HepG2 (cell line): ENCODE results near the gene FAM118A. TPM values are rescaled to one million over a fixed set of nuclear protein-coding genes. Genes with fewer than 3 reads are reported as not detected.

Experiments
- CC2D1A ChIP-seq: sonication (generic); formaldehyde crosslinking; IDR thresholded peaks from 2 replicates; pipeline ENCODE4 v1.8.1; 2023; ENCODE audit warnings: mild to moderate bottlenecking, missing genetic modification reagents
- ELF1 ChIP-seq: sonication (generic); formaldehyde crosslinking; IDR thresholded peaks from 2 replicates; pipeline ENCODE4 v1.4.0; 2020; ENCODE audit warnings: missing genetic modification reagents
- MIER3 ChIP-seq: IDR thresholded peaks from 2 replicates; pipeline ENCODE4 v1.6.1; 2016; ENCODE audit warnings: missing compliant biosample characterization, borderline replicate concordance
- PHF5A ChIP-seq: IDR thresholded peaks from one replicate; pipeline ENCODE4 v1.6.1; 2018; ENCODE audit warnings: low read depth, missing genetic modification reagents; ENCODE audit not compliant: unreplicated experiment
- POLR2A ChIP-seq, 2 experiments: IDR thresholded peaks; 2 replicates each; pipeline ENCODE4 v1.6.1; 2011; ENCODE audit warnings: low read depth in 2 of 2, low read length in 2 of 2, mild to moderate bottlenecking in 1 of 2, moderate library complexity in 1 of 2; ENCODE audit not compliant: insufficient read depth in 1 of 2
- RXRA ChIP-seq: sonication (generic); formaldehyde crosslinking; IDR thresholded peaks from 2 replicates; pipeline ENCODE4 v1.5.1; 2020; ENCODE audit warnings: missing genetic modification reagents
- TBP ChIP-seq: sonication (generic); formaldehyde crosslinking; IDR thresholded peaks from 2 replicates; pipeline ENCODE4 v1.5.0; 2020; ENCODE audit warnings: missing genetic modification reagents
- TBX2 ChIP-seq: sonication (generic); formaldehyde crosslinking; IDR thresholded peaks from 2 replicates; pipeline ENCODE4 v1.5.0; 2020; ENCODE audit warnings: missing genetic modification reagents, mild to moderate bottlenecking, borderline replicate concordance
- ZBTB20 ChIP-seq: sonication (generic); formaldehyde crosslinking; IDR thresholded peaks from 2 replicates; pipeline ENCODE4 v1.8.1; 2023; ENCODE audit warnings: missing genetic modification reagents, low read depth, mild to moderate bottlenecking, borderline replicate concordance
- ZC3H4 ChIP-seq: sonication (generic); formaldehyde crosslinking; IDR thresholded peaks from 2 replicates; pipeline ENCODE4 v1.4.0; 2020; ENCODE audit warnings: missing genetic modification reagents, borderline replicate concordance
- ZFX ChIP-seq: sonication (generic); formaldehyde crosslinking; IDR thresholded peaks from 2 replicates; pipeline ENCODE4 v1.4.0; 2020; ENCODE audit warnings: mild to moderate bottlenecking, low read depth, missing genetic modification reagents, moderate library complexity
- ZMYM3 ChIP-seq: sonication (generic); formaldehyde crosslinking; IDR thresholded peaks from 2 replicates; pipeline ENCODE4 v1.5.1; 2020; ENCODE audit warnings: mild to moderate bottlenecking, missing genetic modification reagents
- ZNF180 ChIP-seq: sonication (generic); formaldehyde crosslinking; IDR thresholded peaks from 2 replicates; pipeline ENCODE4 v1.4.0; 2020; ENCODE audit warnings: low read depth, missing genetic modification reagents, borderline replicate concordance
- ZNF563 ChIP-seq: sonication (generic); formaldehyde crosslinking; IDR thresholded peaks from 2 replicates; pipeline ENCODE4 v1.8.0; 2022; ENCODE audit warnings: mild to moderate bottlenecking, moderate library complexity, missing genetic modification reagents
- ZNF780A ChIP-seq: sonication (generic); formaldehyde crosslinking; IDR thresholded peaks from 2 replicates; pipeline ENCODE4 v1.8.0; 2022; ENCODE audit warnings: mild to moderate bottlenecking, missing genetic modification reagents, moderate library complexity
- polyA plus RNA-seq, 8 experiments: library from polyadenylated mRNA; depleted of rRNA in 3 of 8; stranded (reverse) in 7 of 8; unstranded in 1 of 8; fragments of >200 nt; fragmentation: Illumina TruSeq in 4 of 8; extraction: Trizol in 4 of 8; gene quantifications; 2 replicates each; pipeline versions ENCODE4 v1.2.1 to v1.2.3, GENCODE V29; 2011 to 2016; ENCODE audit warnings: low read depth in 4 of 8, missing spikeins in 1 of 8, mixed read lengths in 1 of 8; ENCODE audit not compliant: insufficient read depth in 1 of 8
- total RNA-seq, 5 experiments: library from RNA; depleted of rRNA; stranded (reverse); fragments of >200 nt; fragmentation: Illumina TruSeq; extraction: Trizol; gene quantifications; 2 replicates each; pipeline ENCODE4 v1.2.3, GENCODE V29; 2016; ENCODE audit warnings: low read depth in 1 of 5
- TF ChIP-seq, protein P1 (sequence below): sonication (generic); formaldehyde crosslinking; IDR thresholded peaks from 2 replicates; pipeline ENCODE4 v1.5.0; 2020; ENCODE audit warnings: missing genetic modification reagents, mild to moderate bottlenecking, borderline replicate concordance
- TF ChIP-seq, protein P2 (sequence below): sonication (generic); formaldehyde crosslinking; IDR thresholded peaks from 2 replicates; pipeline ENCODE4 v1.4.0; 2020; ENCODE audit warnings: missing genetic modification reagents, borderline replicate concordance
- TF ChIP-seq, protein P3 (sequence below): sonication (generic); formaldehyde crosslinking; IDR thresholded peaks from 2 replicates; pipeline ENCODE4 v1.4.0; 2020; ENCODE audit warnings: missing genetic modification reagents
- TF ChIP-seq, protein P4 (sequence below): sonication (generic); formaldehyde crosslinking; conservative IDR thresholded peaks from 2 replicates; pipeline ENCODE4 v1.8.0; 2022; ENCODE audit warnings: mild to moderate bottlenecking, moderate library complexity, missing genetic modification reagents
- TF ChIP-seq, protein P5 (sequence below): sonication (generic); formaldehyde crosslinking; IDR thresholded peaks from 2 replicates; pipeline ENCODE4 v1.8.0; 2022; ENCODE audit warnings: mild to moderate bottlenecking, missing genetic modification reagents

Gene FAM118A
- total and polyA plus RNA-seq, 2 of the 13 experiments (the other 11 are each of a cell fraction or from before 2014, with no cell fraction given), result 36.7 to 48.2 TPM

DNA sequence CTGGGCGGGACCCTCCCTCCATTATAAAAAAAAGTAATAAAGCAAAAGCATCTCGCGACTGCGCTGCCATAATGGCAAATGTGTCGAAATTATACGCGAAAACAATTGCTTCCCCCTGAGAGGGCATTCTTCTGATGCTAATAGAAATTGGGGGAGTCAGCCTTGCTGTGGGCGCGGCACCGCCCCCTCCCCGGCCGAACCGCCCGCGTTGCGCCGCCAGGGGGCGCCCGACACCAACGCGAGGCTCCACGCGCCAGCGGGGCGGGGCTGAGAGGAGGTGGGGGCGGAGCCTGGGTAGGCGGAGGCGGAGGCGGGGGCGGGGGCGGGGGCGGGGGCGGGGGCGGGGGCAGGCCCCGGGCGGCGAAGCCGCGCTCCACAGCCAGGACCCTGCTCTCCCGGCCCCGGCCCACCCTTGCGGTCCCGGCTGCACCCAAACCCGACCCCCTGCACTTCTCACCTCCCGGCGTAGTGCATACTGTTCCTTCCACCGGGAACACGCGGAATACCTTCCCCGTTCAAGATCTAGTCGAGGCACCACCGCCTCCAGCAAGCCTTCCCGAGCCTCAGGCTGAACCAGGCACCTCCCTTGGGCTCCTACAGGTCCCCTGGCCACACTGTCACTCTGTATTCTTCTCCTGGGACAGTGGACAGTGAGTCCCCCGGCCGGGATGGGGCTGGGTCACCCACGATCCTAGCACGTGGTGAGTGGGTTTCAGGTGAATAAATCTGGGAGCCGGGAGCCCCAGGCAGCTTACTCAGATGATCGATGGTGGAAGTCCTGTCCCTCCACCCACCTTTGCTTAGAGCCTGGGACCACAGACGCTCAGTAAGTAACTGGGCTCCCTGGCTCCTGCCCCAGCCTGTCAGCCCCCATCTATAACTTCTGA, 40.5 kb upstream of the FAM118A start (continued):
- TF ChIP-seq RXRA (CRISPR knock-in tag) (no peak), ZNF180 (CRISPR knock-in tag) (no peak), MIER3 (CRISPR knock-in tag) (0 out of 2 replicates have a peak, but pooled peaks have one; percentile 39), TBP (CRISPR knock-in tag) (no peak), POLR2A (IDR thresholded peaks at IDR 0.05; ENCODE audit: insufficient read depth in 1 of 2, low read depth in 2 of 2, low read length in 2 of 2) (peak; percentile 27 to 80; a peak in 2 of 4 replicates), ZC3H4 (CRISPR knock-in tag) (peak; percentile 57; the same call in 1 of the 2 replicates), ZMYM3 (CRISPR knock-in tag) (peak; percentile 29; the same call in 1 of the 2 replicates), ZFX (CRISPR knock-in tag) (peak; percentile 39; the same call in 1 of the 2 replicates), CC2D1A (CRISPR knock-in tag) (no peak), ZNF780A (no peak), TBX2 (CRISPR knock-in tag) (no peak), ELF1 (CRISPR knock-in tag) (no peak), PHF5A (CRISPR knock-in tag) (no peak), ZNF563 (CRISPR knock-in tag) (no peak), ZBTB20 (CRISPR knock-in tag) (no peak; the same call in 1 of the 2 replicates)
- TF ChIP-seq, protein P1, sequence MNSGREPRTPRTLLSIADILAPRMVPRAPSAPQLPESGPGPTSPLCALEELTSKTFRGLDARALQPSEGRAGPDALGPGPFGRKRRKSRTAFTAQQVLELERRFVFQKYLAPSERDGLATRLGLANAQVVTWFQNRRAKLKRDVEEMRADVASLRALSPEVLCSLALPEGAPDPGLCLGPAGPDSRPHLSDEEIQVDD (CRISPR knock-in tag), result no peak
- TF ChIP-seq, protein P2, sequence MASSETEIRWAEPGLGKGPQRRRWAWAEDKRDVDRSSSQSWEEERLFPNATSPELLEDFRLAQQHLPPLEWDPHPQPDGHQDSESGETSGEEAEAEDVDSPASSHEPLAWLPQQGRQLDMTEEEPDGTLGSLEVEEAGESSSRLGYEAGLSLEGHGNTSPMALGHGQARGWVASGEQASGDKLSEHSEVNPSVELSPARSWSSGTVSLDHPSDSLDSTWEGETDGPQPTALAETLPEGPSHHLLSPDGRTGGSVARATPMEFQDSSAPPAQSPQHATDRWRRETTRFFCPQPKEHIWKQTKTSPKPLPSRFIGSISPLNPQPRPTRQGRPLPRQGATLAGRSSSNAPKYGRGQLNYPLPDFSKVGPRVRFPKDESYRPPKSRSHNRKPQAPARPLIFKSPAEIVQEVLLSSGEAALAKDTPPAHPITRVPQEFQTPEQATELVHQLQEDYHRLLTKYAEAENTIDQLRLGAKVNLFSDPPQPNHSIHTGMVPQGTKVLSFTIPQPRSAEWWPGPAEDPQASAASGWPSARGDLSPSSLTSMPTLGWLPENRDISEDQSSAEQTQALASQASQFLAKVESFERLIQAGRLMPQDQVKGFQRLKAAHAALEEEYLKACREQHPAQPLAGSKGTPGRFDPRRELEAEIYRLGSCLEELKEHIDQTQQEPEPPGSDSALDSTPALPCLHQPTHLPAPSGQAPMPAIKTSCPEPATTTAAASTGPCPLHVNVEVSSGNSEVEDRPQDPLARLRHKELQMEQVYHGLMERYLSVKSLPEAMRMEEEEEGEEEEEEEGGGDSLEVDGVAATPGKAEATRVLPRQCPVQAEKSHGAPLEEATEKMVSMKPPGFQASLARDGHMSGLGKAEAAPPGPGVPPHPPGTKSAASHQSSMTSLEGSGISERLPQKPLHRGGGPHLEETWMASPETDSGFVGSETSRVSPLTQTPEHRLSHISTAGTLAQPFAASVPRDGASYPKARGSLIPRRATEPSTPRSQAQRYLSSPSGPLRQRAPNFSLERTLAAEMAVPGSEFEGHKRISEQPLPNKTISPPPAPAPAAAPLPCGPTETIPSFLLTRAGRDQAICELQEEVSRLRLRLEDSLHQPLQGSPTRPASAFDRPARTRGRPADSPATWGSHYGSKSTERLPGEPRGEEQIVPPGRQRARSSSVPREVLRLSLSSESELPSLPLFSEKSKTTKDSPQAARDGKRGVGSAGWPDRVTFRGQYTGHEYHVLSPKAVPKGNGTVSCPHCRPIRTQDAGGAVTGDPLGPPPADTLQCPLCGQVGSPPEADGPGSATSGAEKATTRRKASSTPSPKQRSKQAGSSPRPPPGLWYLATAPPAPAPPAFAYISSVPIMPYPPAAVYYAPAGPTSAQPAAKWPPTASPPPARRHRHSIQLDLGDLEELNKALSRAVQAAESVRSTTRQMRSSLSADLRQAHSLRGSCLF (CRISPR knock-in tag), result no peak
- TF ChIP-seq, protein P3, sequence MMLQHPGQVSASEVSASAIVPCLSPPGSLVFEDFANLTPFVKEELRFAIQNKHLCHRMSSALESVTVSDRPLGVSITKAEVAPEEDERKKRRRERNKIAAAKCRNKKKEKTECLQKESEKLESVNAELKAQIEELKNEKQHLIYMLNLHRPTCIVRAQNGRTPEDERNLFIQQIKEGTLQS (CRISPR knock-in tag), result no peak
- TF ChIP-seq, protein P4, sequence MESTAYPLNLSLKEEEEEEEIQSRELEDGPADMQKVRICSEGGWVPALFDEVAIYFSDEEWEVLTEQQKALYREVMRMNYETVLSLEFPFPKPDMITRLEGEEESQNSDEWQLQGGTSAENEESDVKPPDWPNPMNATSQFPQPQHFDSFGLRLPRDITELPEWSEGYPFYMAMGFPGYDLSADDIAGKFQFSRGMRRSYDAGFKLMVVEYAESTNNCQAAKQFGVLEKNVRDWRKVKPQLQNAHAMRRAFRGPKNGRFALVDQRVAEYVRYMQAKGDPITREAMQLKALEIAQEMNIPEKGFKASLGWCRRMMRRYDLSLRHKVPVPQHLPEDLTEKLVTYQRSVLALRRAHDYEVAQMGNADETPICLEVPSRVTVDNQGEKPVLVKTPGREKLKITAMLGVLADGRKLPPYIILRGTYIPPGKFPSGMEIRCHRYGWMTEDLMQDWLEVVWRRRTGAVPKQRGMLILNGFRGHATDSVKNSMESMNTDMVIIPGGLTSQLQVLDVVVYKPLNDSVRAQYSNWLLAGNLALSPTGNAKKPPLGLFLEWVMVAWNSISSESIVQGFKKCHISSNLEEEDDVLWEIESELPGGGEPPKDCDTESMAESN (CRISPR knock-in tag), result no peak
- TF ChIP-seq, protein P5, sequence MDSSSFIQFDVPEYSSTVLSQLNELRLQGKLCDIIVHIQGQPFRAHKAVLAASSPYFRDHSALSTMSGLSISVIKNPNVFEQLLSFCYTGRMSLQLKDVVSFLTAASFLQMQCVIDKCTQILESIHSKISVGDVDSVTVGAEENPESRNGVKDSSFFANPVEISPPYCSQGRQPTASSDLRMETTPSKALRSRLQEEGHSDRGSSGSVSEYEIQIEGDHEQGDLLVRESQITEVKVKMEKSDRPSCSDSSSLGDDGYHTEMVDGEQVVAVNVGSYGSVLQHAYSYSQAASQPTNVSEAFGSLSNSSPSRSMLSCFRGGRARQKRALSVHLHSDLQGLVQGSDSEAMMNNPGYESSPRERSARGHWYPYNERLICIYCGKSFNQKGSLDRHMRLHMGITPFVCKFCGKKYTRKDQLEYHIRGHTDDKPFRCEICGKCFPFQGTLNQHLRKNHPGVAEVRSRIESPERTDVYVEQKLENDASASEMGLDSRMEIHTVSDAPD (CRISPR knock-in tag), result no peak
